ENCODE results near the gene ACVR1B.
A peak's percentile ranks its signal among the peaks of the same experiment; 100 is the strongest.

The ACVR1B gene

GRCh38 chr12:51953089-51953488 lies 1.6 kb downstream of the ACVR1B start:
- no peak for TF ChIP-seq CTCF (IDR thresholded peaks at IDR 0.05; ENCODE audit: low read depth, low read length, missing control alignments)
- DNase-seq (ENCODE audit: extremely low read depth, low read depth), result no peak
- peak overlapping the region; percentile 90 for H3K4me3 ChIP-seq (replicated peaks; ENCODE audit: low read depth, low read length)

DNA sequence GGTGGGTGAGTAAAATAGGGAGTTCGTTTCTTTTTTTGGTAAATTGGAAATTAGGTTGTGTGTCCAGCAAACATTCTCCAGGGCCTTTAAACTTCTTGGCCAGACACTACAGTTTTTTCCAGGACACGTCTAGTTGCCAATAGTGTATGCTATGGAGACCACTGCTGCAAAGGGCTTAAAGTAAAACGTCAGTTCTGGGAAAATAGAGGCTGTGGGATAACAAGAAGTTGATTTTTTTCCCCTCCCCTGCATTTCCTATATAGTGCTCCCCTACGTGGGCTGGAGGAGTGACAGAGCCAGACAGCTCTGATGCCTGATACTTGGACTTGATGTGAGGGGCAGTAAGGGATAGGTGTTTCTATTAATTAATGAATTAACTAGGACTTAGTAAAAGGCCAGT lies 2.4 kb downstream of the ACVR1B start:
- TF ChIP-seq CTCF (IDR thresholded peaks at IDR 0.05; ENCODE audit: low read depth, low read length, missing control alignments), result no peak
- peak overlapping the region; percentile 90; the same call in 1 of the 2 replicates for H3K4me3 ChIP-seq (replicated peaks; ENCODE audit: low read depth, low read length)
- DNase-seq (ENCODE audit: extremely low read depth, low read depth), result no peak

DNA sequence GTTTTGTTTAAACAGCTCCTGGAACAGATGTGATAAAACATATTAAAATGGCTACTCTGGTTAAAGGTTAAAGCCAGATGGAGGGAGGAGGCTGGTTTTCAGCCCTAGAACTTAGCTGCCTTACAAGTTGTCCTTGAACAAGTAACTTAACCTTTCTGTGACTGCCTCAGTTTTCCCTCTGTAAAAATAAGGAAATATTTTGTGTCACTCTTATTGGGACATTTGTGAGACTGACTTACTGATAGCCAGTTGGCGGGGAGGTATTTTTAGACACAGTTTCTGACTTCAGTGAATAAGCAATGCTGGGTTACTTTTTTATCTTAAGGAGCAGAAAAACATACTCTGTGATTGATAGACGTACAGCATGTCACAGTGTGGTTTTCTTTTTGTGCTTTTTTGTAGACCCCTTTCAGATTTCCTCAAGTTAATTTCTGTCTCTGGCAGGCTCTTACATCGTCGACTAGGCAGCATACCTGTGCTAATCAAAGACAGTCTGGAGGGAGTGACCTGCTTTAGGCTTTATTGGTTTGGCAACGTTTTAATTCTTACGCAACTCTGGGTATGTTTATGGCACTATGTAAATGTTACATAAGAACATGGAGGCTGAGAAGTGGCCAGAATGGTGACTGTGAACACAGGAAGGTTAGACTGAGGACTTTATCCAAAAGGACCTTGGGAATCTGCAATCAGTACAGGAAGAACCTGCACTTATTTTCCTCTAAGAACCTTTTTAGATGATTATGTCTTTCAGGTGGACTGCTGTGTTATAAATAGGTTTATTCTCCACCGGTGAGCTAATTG lies 3.3 kb downstream of the ACVR1B start:
- DNase-seq (ENCODE audit: extremely low read depth, low read depth), result no peak
- no peak for TF ChIP-seq CTCF (IDR thresholded peaks at IDR 0.05; ENCODE audit: low read depth, low read length, missing control alignments)
- no peak overlapping the region for H3K4me3 ChIP-seq (replicated peaks; ENCODE audit: low read depth, low read length)

DNA sequence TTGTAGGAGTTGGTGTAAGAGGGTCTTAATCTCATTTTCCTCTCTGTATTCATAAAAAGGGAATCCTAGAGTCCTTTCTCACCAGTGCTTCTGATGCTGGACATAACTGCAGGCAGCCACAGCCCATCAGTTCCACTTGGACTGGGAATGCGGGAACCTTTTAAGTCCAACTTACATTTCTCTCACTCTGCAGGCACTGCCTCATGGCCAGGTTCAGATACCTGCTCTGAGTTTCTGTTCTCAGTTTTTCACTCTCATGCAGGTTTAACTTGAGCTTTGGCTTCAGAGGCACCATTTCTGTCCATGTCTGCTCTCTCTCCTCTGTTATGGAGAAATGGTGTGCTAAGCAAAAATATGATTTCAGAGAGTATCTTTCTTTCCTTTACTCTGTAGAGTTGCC lies 4.2 kb downstream of the ACVR1B start:
- no peak for TF ChIP-seq CTCF (IDR thresholded peaks at IDR 0.05; ENCODE audit: low read depth, low read length, missing control alignments)
- no peak overlapping the region for H3K4me3 ChIP-seq (replicated peaks; ENCODE audit: low read depth, low read length)
- DNase-seq (ENCODE audit: extremely low read depth, low read depth), result no peak

DNA sequence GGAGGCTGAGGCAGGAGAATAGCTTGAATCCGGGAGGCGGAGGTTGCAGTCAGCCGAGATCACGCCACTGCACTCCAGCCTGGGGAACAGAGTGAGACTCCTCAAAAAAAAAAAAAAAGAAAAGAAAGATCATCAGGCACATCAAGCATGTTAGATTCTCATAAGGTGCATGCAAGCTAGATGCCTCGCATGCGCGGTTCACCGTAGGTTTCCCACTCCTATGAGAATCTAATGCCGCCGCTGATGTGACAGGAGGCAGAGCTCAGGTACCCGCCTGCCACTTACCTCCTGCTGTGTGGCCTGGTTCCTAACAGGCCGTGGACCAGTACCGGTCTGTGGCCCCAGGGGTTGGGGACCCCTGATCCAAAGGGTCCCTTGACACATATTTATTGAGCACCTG lies 7.0 kb downstream of the ACVR1B start:
- DNase-seq (ENCODE audit: extremely low read depth, low read depth), result no peak
- TF ChIP-seq CTCF (IDR thresholded peaks at IDR 0.05; ENCODE audit: low read depth, low read length, missing control alignments), result no peak
- no peak overlapping the region for H3K4me3 ChIP-seq (replicated peaks; ENCODE audit: low read depth, low read length)

- DNase-seq (ENCODE audit: extremely low read depth, low read depth), result no peak
Measured at GRCh38 chr12:51959211-51959610, 7.7 kb downstream of the ACVR1B start.

More at GRCh38 chr12:51959211-51959610, 7.7 kb downstream of the ACVR1B start:
- no peak overlapping the region for H3K4me3 ChIP-seq (replicated peaks; ENCODE audit: low read depth, low read length)
- TF ChIP-seq CTCF (IDR thresholded peaks at IDR 0.05; ENCODE audit: low read depth, low read length, missing control alignments), result no peak

Measured in HFF-Myc (cell line).